HepG2 (cell line): ENCODE measurements around the gene VAV2. TPM values are rescaled to one million over a fixed set of nuclear protein-coding genes. Genes with fewer than 3 reads are reported as not detected.

Source experiments
- FOXJ3 ChIP-seq: sonication (generic); formaldehyde crosslinking; IDR thresholded peaks from 2 replicates; pipeline ENCODE4 v1.4.0; 2020; ENCODE audit warnings: missing genetic modification reagents, mild to moderate bottlenecking, borderline replicate concordance
- TAF1 ChIP-seq: sonication (generic); formaldehyde crosslinking; IDR thresholded peaks from 2 replicates; pipeline ENCODE4 v1.4.0; 2020; ENCODE audit warnings: missing genetic modification reagents
- TARDBP ChIP-seq: sonication (generic); formaldehyde crosslinking; IDR thresholded peaks from 2 replicates; pipeline ENCODE4 v1.8.0; 2022; ENCODE audit warnings: mild to moderate bottlenecking, missing genetic modification reagents
- ZFAT ChIP-seq: sonication (generic); formaldehyde crosslinking; conservative IDR thresholded peaks from 2 replicates; pipeline ENCODE4 v1.8.1; 2023; ENCODE audit warnings: missing genetic modification reagents, inconsistent platforms
- ZNF317 ChIP-seq: sonication (generic); formaldehyde crosslinking; IDR thresholded peaks from 2 replicates; pipeline ENCODE4 v1.5.0; 2020; ENCODE audit warnings: mild to moderate bottlenecking, missing genetic modification reagents
- ZNF33A ChIP-seq: sonication (generic); formaldehyde crosslinking; IDR thresholded peaks from 2 replicates; pipeline ENCODE4 v1.5.1; 2020; ENCODE audit warnings: missing genetic modification reagents, mild to moderate bottlenecking, moderate library complexity, borderline replicate concordance
- ZNF496 ChIP-seq: sonication (generic); formaldehyde crosslinking; IDR thresholded peaks from 2 replicates; pipeline ENCODE4 v1.8.1; 2023; ENCODE audit warnings: mild to moderate bottlenecking, moderate library complexity, missing genetic modification reagents; ENCODE audit not compliant: insufficient replicate concordance
- ZNF790 ChIP-seq: sonication (generic); formaldehyde crosslinking; IDR thresholded peaks from 2 replicates; pipeline ENCODE4 v1.8.0; 2022; ENCODE audit warnings: missing genetic modification reagents, mild to moderate bottlenecking, borderline replicate concordance
- polyA plus RNA-seq, 8 experiments: library from polyadenylated mRNA; depleted of rRNA in 3 of 8; stranded (reverse) in 7 of 8; unstranded in 1 of 8; fragments of >200 nt; fragmentation: Illumina TruSeq in 4 of 8; extraction: Trizol in 4 of 8; gene quantifications; 2 replicates each; pipeline versions ENCODE4 v1.2.1 to v1.2.3, GENCODE V29; 2011 to 2016; ENCODE audit warnings: low read depth in 4 of 8, missing spikeins in 1 of 8, mixed read lengths in 1 of 8; ENCODE audit not compliant: insufficient read depth in 1 of 8
- total RNA-seq, 5 experiments: library from RNA; depleted of rRNA; stranded (reverse); fragments of >200 nt; fragmentation: Illumina TruSeq; extraction: Trizol; gene quantifications; 2 replicates each; pipeline ENCODE4 v1.2.3, GENCODE V29; 2016; ENCODE audit warnings: low read depth in 1 of 5
- TF ChIP-seq, protein P1 (sequence below): sonication (generic); formaldehyde crosslinking; IDR thresholded peaks from 2 replicates; pipeline ENCODE4 v1.5.1; 2020; ENCODE audit warnings: mild to moderate bottlenecking, missing genetic modification reagents, borderline replicate concordance
- TF ChIP-seq, protein P2 (sequence below): sonication (generic); formaldehyde crosslinking; conservative IDR thresholded peaks from 2 replicates; pipeline ENCODE4 v1.5.0; 2020; ENCODE audit warnings: missing genetic modification reagents
- TF ChIP-seq, protein P3 (sequence below): sonication (generic); formaldehyde crosslinking; IDR thresholded peaks from 2 replicates; pipeline ENCODE4 v1.5.1; 2020; ENCODE audit warnings: missing genetic modification reagents, mild to moderate bottlenecking, borderline replicate concordance
- TF ChIP-seq, protein P4 (sequence below): sonication (generic); formaldehyde crosslinking; IDR thresholded peaks from 2 replicates; pipeline ENCODE4 v1.5.1; 2020; ENCODE audit warnings: mild to moderate bottlenecking, missing genetic modification reagents, borderline replicate concordance

VAV2 gene
- total and polyA plus RNA-seq, 2 of the 13 experiments (the other 11 are each of a cell fraction or from before 2014, with no cell fraction given), result 22.5 to 22.9 TPM

DNA sequence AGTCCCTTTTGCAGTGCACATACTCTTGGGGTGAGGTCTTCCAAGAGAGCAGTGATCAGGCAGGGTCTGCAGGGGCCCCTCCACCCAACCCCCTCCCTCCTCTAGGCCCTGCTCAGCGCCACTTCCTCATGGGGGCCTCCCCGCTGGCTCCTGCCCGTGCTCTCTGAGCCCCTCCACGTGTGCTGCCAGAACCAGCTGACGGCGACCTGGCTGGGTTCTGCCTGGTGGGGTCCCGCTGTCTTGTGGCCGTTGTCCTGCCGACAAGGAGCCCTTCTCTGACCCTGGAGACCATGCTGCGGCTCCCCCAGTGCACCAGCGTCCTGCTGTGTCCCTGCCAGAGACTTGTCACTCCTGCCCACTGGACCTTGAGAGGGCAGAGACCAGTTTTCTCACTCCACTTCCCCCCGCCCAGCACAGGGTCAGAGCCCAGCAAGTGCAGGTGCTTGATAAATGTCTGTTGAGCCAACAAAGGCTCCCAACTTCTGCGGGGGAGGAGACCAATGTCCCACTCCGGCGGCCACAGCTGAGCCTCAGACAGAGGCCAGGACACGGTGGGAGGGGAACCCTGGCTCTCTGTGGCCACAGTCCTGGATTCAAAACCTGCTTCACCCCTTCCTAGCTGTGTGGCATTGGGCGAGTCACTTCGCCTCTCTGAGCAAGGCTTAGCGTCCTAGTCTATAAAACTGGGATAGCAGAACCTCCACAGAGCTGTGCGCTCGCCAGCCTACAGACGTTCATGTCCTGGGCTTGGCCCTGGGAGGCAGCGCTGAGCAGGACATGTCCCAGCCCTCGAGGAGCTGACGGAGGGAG, 278.8 kb downstream of the VAV2 start (continued):
- TF ChIP-seq, protein P1, sequence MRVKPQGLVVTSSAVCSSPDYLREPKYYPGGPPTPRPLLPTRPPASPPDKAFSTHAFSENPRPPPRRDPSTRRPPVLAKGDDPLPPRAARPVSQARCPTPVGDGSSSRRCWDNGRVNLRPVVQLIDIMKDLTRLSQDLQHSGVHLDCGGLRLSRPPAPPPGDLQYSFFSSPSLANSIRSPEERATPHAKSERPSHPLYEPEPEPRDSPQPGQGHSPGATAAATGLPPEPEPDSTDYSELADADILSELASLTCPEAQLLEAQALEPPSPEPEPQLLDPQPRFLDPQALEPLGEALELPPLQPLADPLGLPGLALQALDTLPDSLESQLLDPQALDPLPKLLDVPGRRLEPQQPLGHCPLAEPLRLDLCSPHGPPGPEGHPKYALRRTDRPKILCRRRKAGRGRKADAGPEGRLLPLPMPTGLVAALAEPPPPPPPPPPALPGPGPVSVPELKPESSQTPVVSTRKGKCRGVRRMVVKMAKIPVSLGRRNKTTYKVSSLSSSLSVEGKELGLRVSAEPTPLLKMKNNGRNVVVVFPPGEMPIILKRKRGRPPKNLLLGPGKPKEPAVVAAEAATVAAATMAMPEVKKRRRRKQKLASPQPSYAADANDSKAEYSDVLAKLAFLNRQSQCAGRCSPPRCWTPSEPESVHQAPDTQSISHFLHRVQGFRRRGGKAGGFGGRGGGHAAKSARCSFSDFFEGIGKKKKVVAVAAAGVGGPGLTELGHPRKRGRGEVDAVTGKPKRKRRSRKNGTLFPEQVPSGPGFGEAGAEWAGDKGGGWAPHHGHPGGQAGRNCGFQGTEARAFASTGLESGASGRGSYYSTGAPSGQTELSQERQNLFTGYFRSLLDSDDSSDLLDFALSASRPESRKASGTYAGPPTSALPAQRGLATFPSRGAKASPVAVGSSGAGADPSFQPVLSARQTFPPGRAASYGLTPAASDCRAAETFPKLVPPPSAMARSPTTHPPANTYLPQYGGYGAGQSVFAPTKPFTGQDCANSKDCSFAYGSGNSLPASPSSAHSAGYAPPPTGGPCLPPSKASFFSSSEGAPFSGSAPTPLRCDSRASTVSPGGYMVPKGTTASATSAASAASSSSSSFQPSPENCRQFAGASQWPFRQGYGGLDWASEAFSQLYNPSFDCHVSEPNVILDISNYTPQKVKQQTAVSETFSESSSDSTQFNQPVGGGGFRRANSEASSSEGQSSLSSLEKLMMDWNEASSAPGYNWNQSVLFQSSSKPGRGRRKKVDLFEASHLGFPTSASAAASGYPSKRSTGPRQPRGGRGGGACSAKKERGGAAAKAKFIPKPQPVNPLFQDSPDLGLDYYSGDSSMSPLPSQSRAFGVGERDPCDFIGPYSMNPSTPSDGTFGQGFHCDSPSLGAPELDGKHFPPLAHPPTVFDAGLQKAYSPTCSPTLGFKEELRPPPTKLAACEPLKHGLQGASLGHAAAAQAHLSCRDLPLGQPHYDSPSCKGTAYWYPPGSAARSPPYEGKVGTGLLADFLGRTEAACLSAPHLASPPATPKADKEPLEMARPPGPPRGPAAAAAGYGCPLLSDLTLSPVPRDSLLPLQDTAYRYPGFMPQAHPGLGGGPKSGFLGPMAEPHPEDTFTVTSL (CRISPR knock-in tag), result no peak
- no peak for TF ChIP-seq TAF1 (CRISPR knock-in tag)
- TF ChIP-seq, protein P2, sequence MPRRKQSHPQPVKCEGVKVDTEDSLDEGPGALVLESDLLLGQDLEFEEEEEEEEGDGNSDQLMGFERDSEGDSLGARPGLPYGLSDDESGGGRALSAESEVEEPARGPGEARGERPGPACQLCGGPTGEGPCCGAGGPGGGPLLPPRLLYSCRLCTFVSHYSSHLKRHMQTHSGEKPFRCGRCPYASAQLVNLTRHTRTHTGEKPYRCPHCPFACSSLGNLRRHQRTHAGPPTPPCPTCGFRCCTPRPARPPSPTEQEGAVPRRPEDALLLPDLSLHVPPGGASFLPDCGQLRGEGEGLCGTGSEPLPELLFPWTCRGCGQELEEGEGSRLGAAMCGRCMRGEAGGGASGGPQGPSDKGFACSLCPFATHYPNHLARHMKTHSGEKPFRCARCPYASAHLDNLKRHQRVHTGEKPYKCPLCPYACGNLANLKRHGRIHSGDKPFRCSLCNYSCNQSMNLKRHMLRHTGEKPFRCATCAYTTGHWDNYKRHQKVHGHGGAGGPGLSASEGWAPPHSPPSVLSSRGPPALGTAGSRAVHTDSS, result no peak
- no peak for TF ChIP-seq ZNF33A
- TF ChIP-seq TARDBP (CRISPR knock-in tag), result no peak; the same call in 1 of the 2 replicates
- TF ChIP-seq FOXJ3, result no peak
- TF ChIP-seq, protein P3, sequence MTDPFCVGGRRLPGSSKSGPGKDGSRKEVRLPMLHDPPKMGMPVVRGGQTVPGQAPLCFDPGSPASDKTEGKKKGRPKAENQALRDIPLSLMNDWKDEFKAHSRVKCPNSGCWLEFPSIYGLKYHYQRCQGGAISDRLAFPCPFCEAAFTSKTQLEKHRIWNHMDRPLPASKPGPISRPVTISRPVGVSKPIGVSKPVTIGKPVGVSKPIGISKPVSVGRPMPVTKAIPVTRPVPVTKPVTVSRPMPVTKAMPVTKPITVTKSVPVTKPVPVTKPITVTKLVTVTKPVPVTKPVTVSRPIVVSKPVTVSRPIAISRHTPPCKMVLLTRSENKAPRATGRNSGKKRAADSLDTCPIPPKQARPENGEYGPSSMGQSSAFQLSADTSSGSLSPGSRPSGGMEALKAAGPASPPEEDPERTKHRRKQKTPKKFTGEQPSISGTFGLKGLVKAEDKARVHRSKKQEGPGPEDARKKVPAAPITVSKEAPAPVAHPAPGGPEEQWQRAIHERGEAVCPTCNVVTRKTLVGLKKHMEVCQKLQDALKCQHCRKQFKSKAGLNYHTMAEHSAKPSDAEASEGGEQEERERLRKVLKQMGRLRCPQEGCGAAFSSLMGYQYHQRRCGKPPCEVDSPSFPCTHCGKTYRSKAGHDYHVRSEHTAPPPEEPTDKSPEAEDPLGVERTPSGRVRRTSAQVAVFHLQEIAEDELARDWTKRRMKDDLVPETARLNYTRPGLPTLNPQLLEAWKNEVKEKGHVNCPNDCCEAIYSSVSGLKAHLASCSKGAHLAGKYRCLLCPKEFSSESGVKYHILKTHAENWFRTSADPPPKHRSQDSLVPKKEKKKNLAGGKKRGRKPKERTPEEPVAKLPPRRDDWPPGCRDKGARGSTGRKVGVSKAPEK, result no peak
- TF ChIP-seq ZNF790 (CRISPR knock-in tag), result no peak
- TF ChIP-seq ZFAT (CRISPR knock-in tag), result no peak
- TF ChIP-seq ZNF317 (CRISPR knock-in tag), result no peak
- TF ChIP-seq, protein P4, sequence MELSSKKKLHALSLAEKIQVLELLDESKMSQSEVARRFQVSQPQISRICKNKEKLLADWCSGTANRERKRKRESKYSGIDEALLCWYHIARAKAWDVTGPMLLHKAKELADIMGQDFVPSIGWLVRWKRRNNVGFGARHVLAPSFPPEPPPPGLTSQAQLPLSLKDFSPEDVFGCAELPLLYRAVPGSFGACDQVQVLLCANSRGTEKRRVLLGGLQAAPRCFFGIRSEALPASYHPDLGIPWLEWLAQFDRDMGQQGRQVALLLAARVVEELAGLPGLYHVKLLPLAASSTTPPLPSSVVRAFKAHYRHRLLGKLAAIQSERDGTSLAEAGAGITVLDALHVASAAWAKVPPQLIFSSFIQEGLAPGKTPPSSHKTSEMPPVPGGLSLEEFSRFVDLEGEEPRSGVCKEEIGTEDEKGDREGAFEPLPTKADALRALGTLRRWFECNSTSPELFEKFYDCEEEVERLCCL (CRISPR knock-in tag), result no peak
- TF ChIP-seq ZNF496, result no peak
